ENCODE measurements around the gene CLEC4M.

DNA sequence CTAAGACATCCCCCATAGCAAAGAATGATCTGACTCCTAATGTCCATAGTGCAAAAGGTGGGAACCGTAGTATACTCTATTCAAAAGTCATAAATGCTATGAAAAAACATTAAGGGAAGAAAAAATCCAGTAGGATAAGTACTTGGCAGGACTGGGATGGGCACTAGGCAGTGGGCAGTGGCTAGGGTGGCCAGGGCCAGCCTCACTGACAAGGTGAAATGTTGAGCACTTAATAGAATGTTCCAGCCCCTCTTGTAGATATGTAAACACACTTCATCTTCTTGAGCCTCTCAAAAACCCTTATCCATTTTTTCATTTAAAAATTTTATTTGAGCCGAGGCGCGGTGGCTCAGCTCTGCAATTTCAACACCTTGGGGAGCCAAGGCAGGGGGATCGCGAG, 29.7 kb upstream of the CLEC4M start:
- TF ChIP-seq, protein P1, sequence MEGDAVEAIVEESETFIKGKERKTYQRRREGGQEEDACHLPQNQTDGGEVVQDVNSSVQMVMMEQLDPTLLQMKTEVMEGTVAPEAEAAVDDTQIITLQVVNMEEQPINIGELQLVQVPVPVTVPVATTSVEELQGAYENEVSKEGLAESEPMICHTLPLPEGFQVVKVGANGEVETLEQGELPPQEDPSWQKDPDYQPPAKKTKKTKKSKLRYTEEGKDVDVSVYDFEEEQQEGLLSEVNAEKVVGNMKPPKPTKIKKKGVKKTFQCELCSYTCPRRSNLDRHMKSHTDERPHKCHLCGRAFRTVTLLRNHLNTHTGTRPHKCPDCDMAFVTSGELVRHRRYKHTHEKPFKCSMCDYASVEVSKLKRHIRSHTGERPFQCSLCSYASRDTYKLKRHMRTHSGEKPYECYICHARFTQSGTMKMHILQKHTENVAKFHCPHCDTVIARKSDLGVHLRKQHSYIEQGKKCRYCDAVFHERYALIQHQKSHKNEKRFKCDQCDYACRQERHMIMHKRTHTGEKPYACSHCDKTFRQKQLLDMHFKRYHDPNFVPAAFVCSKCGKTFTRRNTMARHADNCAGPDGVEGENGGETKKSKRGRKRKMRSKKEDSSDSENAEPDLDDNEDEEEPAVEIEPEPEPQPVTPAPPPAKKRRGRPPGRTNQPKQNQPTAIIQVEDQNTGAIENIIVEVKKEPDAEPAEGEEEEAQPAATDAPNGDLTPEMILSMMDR (IDR thresholded peaks at IDR 0.05) = no peak
- no peak for TF ChIP-seq EZH2phosphoT487 (IDR thresholded peaks at IDR 0.05)

Data from neural progenitor cell (in vitro differentiated cells).